Keratinocyte (primary cell): Measurements from ENCODE around the gene WDR76. TPM values are rescaled to one million over a fixed set of nuclear protein-coding genes. Genes with fewer than 3 reads are reported as not detected.

ENCODE experiments used
- DNase-seq: peaks from one replicate; pipeline ENCODE4 v3.0.0-alpha.2; 2011; ENCODE audit warnings: low read depth, missing footprints, low spot score
- FAIRE-seq: peaks from 2 replicates; lab custom pipeline; 2011; peaks lifted over from hg19 to GRCh38; lab: Jason Lieb, UNC
- H2AFZ ChIP-seq: 2 replicates; pipeline ENCODE4 v1.6.0; 2012; ENCODE audit warnings: low read length, control low read depth, inconsistent platforms; ENCODE audit not compliant: control insufficient read depth
- H3K27ac ChIP-seq: 2 replicates; pipeline ENCODE4 v1.5.1; 2011; ENCODE audit warnings: low read length; ENCODE audit not compliant: control insufficient read depth, insufficient read depth
- H3K27me3 ChIP-seq: 3 replicates; pipeline ENCODE4 v1.6.0; 2011; ENCODE audit warnings: low read length; ENCODE audit not compliant: control insufficient read depth, insufficient read depth; ENCODE audit errors: extremely low read depth
- H3K36me3 ChIP-seq, 2 experiments: 2 replicates in 1 of 2; 3 replicates in 1 of 2; pipeline ENCODE4 v1.5.1; 2011; ENCODE audit warnings: low read length in 2 of 2, mild to moderate bottlenecking in 1 of 2; ENCODE audit not compliant: control insufficient read depth in 2 of 2, insufficient read depth in 2 of 2; ENCODE audit errors: extremely low read depth in 1 of 2
- H3K4me1 ChIP-seq: 3 replicates; pipeline ENCODE4 v1.5.1; 2011; ENCODE audit warnings: low read length; ENCODE audit not compliant: control insufficient read depth, insufficient read depth; ENCODE audit errors: extremely low read depth
- H3K4me2 ChIP-seq: 3 replicates; pipeline ENCODE4 v1.6.0; 2011; ENCODE audit warnings: low read depth, low read length; ENCODE audit not compliant: control insufficient read depth, insufficient read depth; ENCODE audit errors: extremely low read depth
- H3K4me3 ChIP-seq, 3 experiments: fragments of 200-600 bp in 1 of 3; sonication (generic) in 1 of 3; 2 replicates in 2 of 3; 3 replicates in 1 of 3; pipeline ENCODE4 v1.5.1; 2011 to 2016; ENCODE audit warnings: low read length in 3 of 3, mild to moderate bottlenecking in 3 of 3, control low read depth in 2 of 3, inconsistent platforms in 1 of 3, low read depth in 1 of 3, mixed read lengths in 1 of 3, mixed run types in 1 of 3, moderate library complexity in 1 of 3; ENCODE audit not compliant: control insufficient read depth in 2 of 3, insufficient read depth in 2 of 3; ENCODE audit errors: extremely low read depth in 1 of 3
- H3K79me2 ChIP-seq: 2 replicates; pipeline ENCODE4 v1.6.0; 2012; ENCODE audit warnings: low read length; ENCODE audit not compliant: control insufficient read depth, insufficient read depth
- H3K9ac ChIP-seq: 3 replicates; pipeline ENCODE4 v1.6.0; 2011; ENCODE audit warnings: low read length; ENCODE audit not compliant: control insufficient read depth, insufficient read depth; ENCODE audit errors: extremely low read depth
- H3K9me1 ChIP-seq: 3 replicates; pipeline ENCODE4 v1.6.0; 2011; ENCODE audit warnings: low read length; ENCODE audit not compliant: control insufficient read depth, insufficient read depth; ENCODE audit errors: extremely low read depth
- H3K9me3 ChIP-seq: 2 replicates; pipeline ENCODE4 v1.5.1; 2012; ENCODE audit warnings: low read depth, low read length; ENCODE audit not compliant: control insufficient read depth
- H4K20me1 ChIP-seq: 3 replicates; pipeline ENCODE4 v1.6.0; 2011; ENCODE audit warnings: low read length; ENCODE audit not compliant: control insufficient read depth, insufficient read depth; ENCODE audit errors: extremely low read depth
- EZH2 ChIP-seq: IDR thresholded peaks from one replicate; pipeline ENCODE4 v1.6.1; 2012; ENCODE audit warnings: inconsistent platforms, mild to moderate bottlenecking, low read length, moderate library complexity
- dilution Hi-C: fragments of 300-500 bp; cut with MboI; formaldehyde crosslinking; loops from one replicate; pipeline ENCODE4 v1.7.0; 2020; ENCODE audit warnings: low sequenced_read_pairs; ENCODE audit not compliant: extremely low pct_ligation_motif_present
- polyA minus RNA-seq, 3 experiments: library from RNA; depleted of rRNA, polyadenylated mRNA; stranded (reverse); fragments of >200 nt; gene quantifications; 1 replicate in 1 of 3; 2 replicates in 1 of 3; 3 replicates in 1 of 3; pipeline ENCODE4 v1.2.3, GENCODE V29; 2011
- polyA plus RNA-seq, 5 experiments: library from polyadenylated mRNA; depleted of rRNA in 3 of 5; stranded (reverse) in 3 of 5; stranded (forward) in 1 of 5; unstranded in 1 of 5; fragments of >200 nt; gene quantifications; 1 replicate in 1 of 5; 2 replicates in 3 of 5; 3 replicates in 1 of 5; pipeline versions ENCODE4 v1.2.1 to v1.2.3, GENCODE V29; 2011 to 2012; ENCODE audit warnings: missing spikeins in 2 of 5, low read depth in 1 of 5, low replicate concordance in 1 of 5
- TF ChIP-seq, protein P1 (sequence below), 3 experiments: IDR thresholded peaks in 1 of 3; conservative IDR thresholded peaks in 1 of 3; optimal IDR thresholded peaks in 1 of 3; 2 replicates in 2 of 3; 3 replicates in 1 of 3; pipeline versions ENCODE3 to v1.5.1; 2011; ENCODE audit warnings: low read length in 3 of 3, mild to moderate bottlenecking in 3 of 3, moderate library complexity in 2 of 3, control low read depth in 1 of 3, inconsistent platforms in 1 of 3; ENCODE audit not compliant: insufficient read depth in 2 of 3; ENCODE audit errors: extremely low read depth in 1 of 3

WDR76 gene
- 0.66 to 5.0 TPM (median 4.7 TPM) in 3 replicates for polyA plus RNA-seq
- polyA plus RNA-seq (2011; ENCODE audit: low read depth), result 0.82 TPM
- polyA plus RNA-seq (2011; cell fraction: cytosol; rRNA removed), result 1.3 and 1.7 TPM in 2 replicates
- 0.56 and 1.1 TPM in 2 replicates for polyA plus RNA-seq (2011; cell fraction: nucleus; rRNA removed)
- polyA plus RNA-seq (2012; ENCODE audit: low replicate concordance), result 0.92 and 4.5 TPM in 2 replicates
- polyA minus RNA-seq, result 0.49 to 3.3 TPM (median 1.8 TPM) in 3 replicates
- polyA minus RNA-seq (2011; cell fraction: cytosol; rRNA and poly(A)+ RNA removed), result not detected
- 0.47 and 0.74 TPM in 2 replicates for polyA minus RNA-seq (2011; cell fraction: nucleus; rRNA and poly(A)+ RNA removed)

DNA sequence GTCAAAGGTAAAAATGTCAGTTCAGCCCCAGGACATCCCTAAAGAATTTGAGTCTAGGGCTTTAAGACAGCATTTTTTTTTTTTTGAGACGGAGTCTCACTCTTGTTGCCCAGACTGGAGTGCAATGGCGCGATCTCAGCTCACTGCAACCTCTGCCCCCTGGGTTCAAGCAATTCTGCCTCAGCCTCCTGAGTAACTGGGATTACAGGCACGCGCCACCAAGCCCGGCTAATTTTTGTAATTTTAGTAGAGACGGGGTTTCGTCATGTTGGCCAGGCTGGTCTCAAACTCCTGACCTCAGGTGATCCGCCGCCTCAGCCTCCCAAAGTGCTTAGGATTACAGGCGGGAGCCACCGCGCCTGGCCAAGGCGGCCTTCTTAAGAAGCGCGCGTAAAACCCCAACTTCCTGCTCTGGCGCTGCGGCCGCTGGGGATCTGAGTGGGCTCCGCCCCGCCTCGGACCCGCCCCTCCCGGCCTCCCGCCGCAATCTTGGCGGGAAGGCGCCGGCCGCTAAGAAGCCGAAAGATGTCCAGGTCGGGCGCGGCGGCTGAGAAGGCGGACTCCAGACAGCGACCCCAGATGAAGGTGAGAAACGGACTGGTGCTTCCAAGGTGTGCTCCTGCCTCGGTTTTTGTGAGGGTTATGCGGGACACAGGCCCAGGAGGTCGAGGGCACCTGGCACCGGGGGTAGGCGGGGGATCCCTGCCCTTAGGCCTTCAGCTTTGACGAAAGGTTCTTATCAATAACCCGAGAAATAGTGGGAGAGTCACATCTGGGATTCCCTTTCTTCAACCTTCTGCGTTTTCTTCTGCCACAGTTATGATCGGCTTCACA lies at the start of gene WDR76:
TSS of gene WDR76 (plus strand) at position 495 of the 834 bp plus-strand sequence. CDS start at position 526, 31 bp downstream.
- TF ChIP-seq, protein P1, sequence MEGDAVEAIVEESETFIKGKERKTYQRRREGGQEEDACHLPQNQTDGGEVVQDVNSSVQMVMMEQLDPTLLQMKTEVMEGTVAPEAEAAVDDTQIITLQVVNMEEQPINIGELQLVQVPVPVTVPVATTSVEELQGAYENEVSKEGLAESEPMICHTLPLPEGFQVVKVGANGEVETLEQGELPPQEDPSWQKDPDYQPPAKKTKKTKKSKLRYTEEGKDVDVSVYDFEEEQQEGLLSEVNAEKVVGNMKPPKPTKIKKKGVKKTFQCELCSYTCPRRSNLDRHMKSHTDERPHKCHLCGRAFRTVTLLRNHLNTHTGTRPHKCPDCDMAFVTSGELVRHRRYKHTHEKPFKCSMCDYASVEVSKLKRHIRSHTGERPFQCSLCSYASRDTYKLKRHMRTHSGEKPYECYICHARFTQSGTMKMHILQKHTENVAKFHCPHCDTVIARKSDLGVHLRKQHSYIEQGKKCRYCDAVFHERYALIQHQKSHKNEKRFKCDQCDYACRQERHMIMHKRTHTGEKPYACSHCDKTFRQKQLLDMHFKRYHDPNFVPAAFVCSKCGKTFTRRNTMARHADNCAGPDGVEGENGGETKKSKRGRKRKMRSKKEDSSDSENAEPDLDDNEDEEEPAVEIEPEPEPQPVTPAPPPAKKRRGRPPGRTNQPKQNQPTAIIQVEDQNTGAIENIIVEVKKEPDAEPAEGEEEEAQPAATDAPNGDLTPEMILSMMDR (optimal IDR thresholded peaks at IDR 0.05 in 1 of 3, IDR thresholded peaks at IDR 0.05 in 1 of 3, conservative IDR thresholded peaks at IDR 0.05 in 1 of 3; ENCODE audit: extremely low read depth in 1 of 3, insufficient read depth in 2 of 3, low read length in 3 of 3), result no peak
- no peak for TF ChIP-seq EZH2
- Histone ChIP-seq H2AFZ (peak within 1 kb of the TSS; percentile 94), H3K27ac (peak within 1 kb of the TSS; percentile 75), H3K4me2 (peak within 1 kb of the TSS; percentile 96), H3K79me2 (peaks cover 25% of the 10 kb centered on the region), H3K27me3 (no peaks in the 10 kb centered on the region), H3K4me3 (peak within 1 kb of the TSS; percentile 34 to 73 (median 66)), H4K20me1 (no peaks in the 10 kb centered on the region), H3K9me1 (no peaks in the 10 kb centered on the region), H3K36me3 (no peaks in the 10 kb centered on the region), H3K9me3 (no peaks in the 10 kb centered on the region), H3K4me1 (peaks cover 16% of the 10 kb centered on the region), H3K9ac (peak within 1 kb of the TSS; percentile 80)
- dilution Hi-C loops, result no loop called here
- no peak for FAIRE-seq
- DNase-seq, result peak; percentile 19

DNA sequence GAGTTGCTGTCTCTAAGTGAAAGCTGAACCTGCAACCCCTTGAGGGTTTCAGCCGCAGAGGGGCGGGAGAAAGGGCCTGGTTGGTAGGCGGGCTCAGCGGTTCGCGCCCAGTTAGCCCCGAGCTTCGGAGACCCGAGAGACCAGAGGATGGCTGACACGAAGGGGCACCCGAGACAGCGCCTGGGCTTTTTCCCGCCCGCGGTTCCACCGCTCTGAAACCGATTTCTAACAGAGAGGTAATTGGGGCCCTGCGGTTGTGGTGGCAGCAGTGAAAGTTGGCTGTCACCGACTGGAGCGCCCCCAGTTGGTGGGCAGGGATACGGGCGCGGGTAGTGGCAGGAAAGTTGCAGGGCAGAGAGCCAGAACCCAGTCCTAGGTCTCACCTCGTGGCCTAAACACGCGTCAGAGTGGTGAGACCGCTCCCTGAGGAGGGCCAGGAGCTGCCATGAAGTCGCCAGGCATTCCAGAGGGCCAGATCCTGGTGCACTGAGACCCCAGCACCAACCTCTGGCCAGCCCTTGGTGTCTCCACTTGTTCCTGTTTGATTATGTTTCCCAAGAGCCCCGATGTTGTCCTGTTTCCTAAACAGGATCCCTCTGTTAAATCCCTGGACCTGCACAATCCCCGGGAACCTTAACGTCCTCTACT lies 49.4 kb upstream of the WDR76 start:
- Histone ChIP-seq H3K9me1 (no peaks in the 10 kb centered on the region), H3K36me3 (peaks cover 7 to 11% of the 10 kb centered on the region in 2 experiments), H3K4me2 (peak overlapping the region; percentile 97), H4K20me1 (no peaks in the 10 kb centered on the region), H3K79me2 (no peaks in the 10 kb centered on the region), H3K9ac (peak overlapping the region; percentile 87), H3K27ac (peak overlapping the region; percentile 74), H3K4me1 (peaks cover 14% of the 10 kb centered on the region), H3K27me3 (no peaks in the 10 kb centered on the region), H3K9me3 (no peaks in the 10 kb centered on the region), H2AFZ (peak overlapping the region; percentile 98), H3K4me3 (peak overlapping the region; percentile 48 to 92 (median 82))
- dilution Hi-C loops, result no loop called here
- FAIRE-seq, result no peak
- no peak for DNase-seq
- TF ChIP-seq, protein P1 (optimal IDR thresholded peaks at IDR 0.05 in 1 of 3, IDR thresholded peaks at IDR 0.05 in 1 of 3, conservative IDR thresholded peaks at IDR 0.05 in 1 of 3; ENCODE audit: extremely low read depth in 1 of 3, insufficient read depth in 2 of 3, low read length in 3 of 3), result peak; percentile 84 to 92 (median 88)
- no peak for TF ChIP-seq EZH2
